Activated T-cell treated with anti-CD3 and anti-CD28 coated beads for 24 hours (primary cell): ENCODE data around the gene MED4.
"Not testable (repeated sequence)": the region's sequence is repeated elsewhere in the genome, so short reads cannot be mapped to it uniquely, and the experiment has no call there.

Experiments used
- DNase-seq: peaks from one replicate; pipeline ENCODE4 v3.0.0-alpha.2; 2020; ENCODE audit warnings: low read depth

MED4 gene

DNA sequence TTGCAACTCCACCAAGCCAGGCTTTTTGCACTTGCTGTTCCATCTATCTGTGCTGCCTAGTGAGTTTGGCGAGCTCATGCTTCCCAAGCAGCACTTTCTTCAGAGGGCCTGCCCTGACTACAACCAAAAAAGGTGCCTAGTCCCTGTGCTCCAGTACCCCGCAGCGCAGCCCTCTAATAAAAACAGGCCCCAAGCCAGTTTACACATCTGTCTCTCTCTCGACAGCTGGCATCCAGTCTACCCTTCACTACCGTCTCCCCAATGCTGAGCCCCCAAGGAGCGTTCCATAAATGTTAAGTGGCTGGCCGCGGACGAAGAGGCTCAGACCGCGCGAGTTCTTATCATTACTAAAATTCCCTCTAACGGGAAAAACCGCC, 512 bp downstream of the MED4 start:
- no peak for DNase-seq

DNA sequence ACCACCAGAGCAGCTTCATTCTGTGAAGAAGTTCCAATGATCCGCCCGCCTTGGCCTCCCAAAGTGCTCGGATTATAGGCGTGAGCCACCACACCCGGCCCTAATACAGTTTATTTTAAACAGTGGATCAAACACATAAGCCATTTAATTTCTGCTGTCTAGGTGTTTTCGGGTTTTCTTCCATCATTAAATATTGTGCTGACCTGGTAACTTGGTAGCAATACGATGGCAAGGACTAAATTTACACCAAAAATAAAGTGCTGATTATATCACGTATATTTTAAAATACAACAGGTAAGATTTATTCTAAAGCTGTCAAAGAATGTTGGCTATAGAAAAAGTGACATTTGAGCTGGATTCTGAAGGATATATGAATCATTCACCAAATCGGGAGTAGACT, 1.3 kb downstream of the MED4 start:
- no peak for DNase-seq

DNA sequence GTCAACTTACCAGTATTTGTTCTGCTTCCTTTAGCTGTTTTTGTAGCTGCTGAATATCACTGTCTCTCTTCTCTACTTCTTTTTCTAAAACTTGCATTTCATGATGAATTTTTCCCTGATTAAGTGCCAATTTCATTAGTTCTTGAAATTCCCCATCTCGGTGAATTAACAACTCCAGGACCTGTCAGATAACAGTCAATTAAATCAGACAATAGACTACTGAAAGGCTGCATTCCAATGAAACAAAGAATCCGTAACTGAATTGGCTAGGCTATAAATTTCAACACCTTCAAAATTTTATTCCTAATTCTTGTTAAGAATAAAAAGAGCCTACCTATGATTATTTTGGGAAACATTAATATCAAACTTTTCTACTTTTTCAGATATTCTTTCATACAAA, 8.6 kb downstream of the MED4 start:
- no peak for DNase-seq

DNA sequence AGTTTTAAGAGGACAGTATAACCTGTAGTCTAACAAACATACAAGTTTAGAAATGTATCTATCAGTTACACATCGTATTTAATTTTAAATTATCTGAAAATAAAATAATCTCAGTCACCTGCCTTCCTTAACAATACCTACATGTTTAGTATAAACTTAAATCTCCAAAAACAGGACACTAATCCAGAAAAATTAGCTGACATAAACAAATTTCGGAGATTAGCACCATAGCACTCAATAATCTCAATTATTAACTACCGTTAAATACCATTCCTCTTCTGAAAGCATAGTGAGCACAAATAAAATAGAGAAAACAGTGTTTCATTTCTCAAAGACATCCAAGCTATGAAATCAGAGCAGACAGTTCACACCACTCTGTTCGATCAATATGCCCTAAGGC, 13.2 kb downstream of the MED4 start:
- no peak for DNase-seq

DNA sequence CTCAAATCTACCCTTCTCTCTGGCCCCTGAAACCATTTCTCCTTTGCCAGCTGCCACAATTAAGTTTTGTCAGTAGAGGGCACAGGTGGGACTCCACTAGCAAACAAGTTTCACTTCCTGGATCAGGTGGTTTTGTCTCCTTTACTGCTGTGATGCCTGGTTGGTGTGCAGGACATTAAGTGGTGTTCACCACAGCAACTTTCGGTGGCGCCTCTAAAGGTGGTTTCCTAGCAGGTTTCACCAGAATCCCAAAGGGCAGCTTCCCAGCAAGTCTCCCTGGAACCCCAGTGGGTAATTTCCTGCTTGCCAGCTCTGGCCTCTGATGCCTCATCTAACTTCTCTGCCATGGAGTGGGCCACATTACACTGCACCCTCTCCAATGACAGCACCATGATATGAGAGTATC, 16.6 kb downstream of the MED4 start:
- no peak for DNase-seq

DNA sequence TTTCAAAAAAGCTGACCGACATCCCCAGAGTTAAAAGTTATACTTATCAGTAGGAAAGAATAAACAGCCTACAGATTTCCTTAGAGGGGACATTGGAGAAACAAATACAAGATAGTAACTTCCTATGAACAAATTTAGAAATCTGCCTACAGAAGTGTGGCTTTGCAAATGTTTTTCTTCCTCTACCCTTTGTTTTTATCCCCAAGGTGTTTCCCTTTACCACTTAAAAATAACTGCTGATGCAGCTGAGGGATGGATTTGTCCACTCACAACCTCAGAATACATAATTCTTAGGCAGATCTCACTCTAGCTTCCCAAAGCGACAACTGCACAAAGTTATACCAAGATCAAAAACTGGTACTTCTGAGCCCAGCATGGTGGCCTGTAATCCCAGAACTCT, 20.9 kb downstream of the MED4 start:
- DNase-seq = no peak

DNA sequence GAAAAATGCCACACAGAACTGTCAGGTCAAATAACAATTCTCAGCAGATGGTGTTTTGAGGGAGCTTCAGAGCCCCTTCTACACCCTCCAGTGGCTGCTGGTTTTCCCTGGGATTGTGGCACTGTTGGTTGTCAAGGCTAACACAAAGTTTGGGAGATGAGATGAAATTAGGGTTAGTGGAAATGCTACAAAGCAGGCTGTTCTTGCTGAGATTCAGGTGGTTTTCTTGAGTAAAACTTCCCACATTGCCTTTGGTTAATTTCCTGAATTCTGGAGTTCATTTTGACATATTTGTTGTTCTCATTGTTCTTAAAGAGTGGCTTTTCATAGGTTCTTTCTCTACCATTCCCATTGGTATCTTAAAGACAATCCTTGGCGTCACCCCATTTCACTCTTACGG, 22.1 kb downstream of the MED4 start:
- DNase-seq = no peak

DNA sequence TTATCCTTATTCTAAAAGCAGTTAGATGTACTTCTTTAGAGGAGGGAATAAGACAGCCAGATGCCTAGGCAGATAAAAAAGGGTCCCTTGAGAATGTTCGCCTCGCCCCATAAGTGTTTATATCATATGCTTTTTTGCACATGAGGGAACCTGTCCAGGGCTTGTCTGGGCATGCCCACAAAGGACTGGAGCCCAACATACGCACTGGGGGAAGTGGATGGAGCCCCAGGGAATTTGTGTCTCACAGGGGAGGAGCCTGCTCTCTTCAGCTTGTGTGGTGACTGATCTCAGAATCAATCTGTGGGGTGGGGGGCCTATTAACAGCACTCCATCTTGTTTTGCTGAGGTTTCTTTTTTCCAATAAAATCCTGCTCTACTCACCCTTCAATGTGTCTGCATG, 22.6 kb downstream of the MED4 start:
- DNase-seq = no peak

DNA sequence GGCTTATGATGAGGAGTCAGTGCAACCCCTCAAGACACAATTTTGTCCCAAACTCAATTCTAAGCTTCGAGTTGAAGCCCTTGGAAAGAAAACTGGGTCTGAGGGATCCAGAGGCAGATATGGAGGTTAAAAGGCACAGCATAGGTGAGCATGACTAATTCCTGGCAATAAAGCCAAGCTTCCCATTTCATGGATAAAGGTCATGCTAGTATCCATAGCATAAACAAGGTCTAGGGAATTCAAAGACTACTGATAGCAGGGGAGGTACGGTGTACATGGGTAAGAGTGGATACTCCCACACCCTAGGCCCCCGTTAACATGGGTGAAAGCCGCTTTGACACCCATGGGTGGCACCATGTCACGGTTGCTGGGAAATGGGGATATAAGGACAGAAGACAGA, 24.0 kb downstream of the MED4 start:
- DNase-seq = no peak

DNA sequence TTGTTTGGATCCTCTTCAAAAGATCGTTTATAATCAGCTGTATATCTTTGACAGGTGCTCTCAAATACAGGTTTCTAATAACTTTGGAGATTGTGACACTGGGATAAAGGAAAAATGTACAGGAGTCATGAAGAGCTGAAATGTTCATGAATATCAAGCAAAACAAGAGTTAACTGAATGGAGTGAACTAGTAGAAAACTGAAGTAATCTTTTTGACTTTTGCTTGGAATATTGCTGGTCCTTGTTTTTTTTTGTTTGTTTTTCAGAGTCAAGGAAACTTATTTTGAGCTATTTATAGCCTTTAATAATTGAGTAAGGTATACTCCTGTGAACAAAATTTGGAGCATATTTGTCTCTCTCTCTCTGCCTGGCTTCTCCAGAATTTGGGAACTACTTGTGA, 25.3 kb downstream of the MED4 start:
- no peak for DNase-seq

DNA sequence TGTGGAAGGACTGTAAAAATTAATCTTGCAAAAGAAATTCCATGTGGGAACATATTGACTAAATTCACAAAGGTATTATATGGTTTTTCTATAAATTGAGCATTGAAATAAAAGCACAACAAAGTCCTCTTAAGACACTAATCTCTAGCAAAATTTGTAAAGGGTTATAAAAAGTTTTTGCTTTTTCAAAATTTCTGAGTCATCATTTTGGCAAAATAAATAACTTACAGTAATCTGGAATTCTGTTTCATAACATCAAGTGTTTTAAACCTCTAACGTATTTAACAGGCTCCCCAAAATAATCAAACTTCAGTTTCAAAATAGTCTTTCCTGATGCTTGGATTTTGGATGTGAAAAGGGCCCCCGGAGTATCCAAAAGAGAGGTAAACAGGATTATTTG, 26.0 kb downstream of the MED4 start:
- DNase-seq = no peak

DNA sequence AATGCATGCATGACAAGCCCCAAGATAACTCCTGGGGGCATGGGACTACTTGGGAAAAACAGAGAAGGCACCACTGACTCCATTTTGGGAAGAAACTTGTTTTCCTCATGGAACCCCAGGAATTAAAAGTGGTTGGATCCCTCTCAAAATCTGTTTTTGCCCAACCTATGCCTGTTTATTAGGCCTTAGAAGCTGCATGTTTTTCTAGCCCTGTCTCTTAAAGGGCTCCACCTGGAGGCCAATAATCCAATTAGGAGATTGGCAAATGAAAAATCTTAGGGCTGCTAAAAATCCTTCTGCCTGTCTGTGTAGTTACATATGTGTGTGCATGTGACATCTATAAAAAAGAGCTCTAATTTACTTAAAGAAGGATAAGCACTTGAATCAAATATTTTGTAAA, 26.9 kb downstream of the MED4 start:
- DNase-seq = no peak

DNA sequence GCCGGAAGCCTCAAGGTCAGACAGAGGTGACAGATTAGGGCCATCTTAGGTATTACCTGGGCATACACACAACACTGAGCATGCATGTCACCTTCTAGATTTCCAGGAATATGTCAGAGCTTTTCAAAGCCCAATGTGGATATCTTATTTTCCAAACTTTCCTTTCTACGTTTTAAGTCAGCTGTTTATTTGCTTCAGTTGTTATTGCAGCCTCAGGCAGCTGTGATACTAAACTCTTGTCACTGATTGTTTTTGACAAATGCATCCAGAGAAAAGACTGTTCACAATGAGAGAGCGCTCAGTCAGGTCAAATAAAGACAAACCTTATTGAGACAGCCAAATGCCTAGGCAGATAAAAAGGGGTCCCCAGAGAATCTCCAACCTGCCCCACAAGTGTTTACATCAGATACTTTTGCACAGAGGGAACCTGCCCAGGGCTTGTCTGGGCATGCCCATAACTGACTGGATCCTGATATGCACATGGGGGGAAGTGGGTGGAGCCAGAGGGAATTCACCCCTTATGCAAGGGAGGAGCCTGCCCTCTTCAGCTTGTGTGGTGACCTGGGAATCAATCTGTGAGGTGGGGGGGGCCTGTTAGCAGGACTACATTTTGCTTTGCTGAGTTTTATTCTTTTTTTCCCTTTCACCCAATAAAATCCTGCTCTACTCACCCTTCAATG, 28.5 kb downstream of the MED4 start:
- DNase-seq = no peak

DNA sequence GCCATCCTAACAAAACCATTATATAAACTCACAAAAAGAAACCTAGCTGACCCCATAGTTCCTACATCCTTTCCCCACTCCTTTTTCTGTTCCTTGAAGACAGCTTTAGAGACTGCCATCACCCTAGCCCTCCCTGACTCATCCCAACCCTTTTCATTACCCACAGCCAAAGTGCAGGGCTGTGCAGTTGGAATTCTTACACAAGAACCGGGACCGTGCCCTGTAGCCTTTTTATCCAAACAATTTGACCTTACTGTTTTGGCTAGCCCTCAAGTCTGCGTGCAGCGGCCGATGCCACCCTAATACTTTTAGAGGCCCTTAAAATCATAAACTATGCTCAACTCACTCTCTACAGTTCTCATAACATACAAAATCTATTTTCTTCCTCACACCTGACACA, 35.0 kb downstream of the MED4 start:
- not testable (repeated sequence) for DNase-seq

DNA sequence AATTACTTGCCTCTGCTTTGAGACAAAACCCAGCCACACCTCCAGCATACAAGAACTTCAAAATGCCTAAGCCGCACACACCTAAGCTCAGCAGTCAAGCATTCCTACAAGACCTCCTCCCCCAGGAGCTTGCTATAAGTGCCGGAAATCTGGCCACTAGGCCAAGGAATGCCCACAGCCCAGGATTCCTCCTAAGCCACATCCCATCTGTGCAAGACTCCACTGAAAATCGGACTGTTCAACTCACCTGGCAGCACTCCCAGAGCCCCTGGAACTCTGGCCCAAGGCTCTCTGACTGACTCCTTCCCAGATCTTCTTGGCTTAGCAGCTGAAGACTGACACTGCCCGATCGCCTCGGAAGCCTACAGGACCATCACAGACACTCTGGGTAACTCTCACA, 36.4 kb downstream of the MED4 start:
- DNase-seq = not testable (repeated sequence)

DNA sequence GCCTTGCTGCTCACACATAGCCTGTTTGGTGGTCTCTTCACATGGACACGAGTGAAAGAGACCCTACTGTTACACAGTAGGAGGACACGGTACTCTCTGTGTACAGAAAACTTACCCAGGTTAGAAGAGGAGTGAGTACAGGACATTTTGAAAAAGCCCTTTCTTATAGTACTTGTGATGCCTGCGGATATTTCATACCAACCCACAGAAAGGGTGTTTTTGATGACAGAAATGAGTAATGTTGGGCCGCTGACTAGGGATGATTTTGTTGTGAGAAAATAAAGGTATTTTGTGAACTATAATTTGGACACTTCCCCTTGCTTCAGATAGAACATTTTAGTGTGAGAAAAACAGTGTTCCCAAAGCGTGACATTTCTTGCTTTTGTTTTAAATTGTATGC, 39.2 kb downstream of the MED4 start:
- no peak for DNase-seq

DNA sequence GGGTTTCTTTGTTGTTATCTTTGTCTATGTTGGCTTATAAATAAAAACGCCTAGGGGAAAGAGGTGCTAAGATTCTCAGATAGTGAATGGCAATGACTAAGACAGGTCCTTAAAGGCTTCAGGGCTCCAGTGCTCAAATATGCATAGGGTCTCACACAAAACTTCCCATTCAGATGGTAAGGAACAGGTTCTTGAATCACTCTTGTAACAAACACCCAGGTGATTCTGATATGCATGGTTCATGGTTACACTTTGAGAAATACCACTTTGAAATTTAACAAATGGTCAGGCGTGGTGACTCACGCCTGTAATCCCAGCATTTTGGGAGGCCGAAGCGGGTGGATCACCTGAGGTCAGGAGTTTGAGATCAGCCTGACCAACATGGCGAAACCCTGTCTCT, 40.3 kb downstream of the MED4 start:
- no peak for DNase-seq

DNA sequence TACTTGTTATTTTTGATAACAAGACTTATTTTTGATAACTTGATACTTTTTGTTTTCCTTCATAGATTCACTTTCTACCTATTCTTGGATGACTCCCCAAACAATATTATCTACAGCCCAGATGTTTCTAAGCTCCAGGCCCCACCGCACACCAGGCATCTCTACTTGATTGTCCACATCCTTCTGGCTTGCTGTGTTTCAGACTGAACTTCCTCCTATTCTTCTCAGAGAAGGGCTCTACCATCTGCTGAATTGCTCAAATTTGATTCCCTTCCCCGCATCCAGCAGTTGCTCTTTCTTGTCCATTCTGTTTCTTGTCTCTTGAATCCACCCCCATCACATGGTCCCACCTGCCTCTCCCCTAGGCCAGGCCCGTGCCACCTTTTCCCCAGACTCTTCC, 44.4 kb downstream of the MED4 start:
- no peak for DNase-seq

DNA sequence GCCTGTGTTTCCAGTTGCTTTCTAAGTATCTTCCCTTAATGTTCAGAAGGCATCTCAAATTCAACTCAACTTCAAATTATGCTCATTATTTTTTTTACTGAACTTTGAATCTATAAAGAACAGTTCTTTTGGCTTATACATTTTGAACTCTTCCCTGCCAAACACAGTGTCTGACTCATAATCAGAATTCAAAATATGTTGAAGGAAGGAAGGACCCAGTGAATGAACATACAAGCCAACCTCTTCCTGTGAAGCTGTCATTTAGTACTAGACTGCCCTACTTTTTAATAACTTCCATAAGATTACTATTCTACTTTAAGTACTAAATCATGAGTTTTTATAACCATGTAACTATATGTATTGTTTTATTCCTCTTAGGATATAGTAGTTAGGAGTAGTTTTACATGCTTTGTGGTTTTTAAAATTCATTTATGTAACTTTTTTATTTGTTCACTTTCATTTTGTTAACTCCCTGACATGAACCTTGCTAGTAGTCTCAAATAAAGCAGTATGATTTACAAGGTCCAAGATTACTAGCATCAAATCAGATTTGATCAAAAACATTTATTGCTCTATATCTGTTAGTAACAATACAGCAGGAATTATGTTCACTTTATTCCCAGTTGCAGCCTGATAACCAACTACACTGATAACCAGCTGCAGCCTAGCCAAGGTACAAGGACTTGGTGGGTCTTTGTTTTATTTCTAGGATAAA, 51.0 kb downstream of the MED4 start:
- DNase-seq = no peak

DNA sequence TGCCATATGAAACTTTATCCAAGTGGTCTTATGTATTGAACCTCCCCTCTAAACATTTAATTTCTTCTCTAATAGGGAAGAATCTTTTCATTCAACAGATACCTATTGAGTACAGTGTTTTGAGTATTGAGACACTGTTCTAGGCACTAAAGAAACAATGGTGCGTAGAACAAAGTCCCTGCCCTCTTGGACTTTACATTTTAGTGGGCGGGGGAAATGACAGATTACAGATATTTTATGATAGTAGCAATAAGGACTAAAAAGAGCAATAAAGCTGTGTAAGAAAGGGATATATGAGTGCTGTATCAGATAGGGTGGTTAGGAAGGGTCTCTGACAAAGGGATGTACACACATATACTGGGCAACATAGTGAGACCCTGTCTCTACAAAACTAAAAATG, 52.0 kb downstream of the MED4 start:
- DNase-seq = no peak

DNA sequence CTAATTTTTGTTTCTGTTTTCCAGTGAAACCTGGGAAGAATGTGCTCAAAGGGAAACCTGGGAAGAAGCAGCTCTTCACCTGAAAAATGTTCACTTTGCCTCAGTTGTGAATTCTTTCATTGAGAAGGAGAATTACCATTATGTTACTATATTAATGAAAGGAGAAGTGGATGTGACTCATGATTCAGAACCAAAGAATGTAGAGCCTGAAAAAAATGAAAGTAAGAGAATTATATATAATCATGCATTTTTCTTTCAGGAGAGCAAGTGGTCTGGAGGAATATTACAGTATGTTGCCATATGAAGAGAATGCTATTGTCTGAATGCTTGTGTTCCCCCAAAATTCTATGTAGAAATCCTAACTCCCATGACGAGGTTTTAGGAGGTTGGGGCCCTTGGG, 54.0 kb downstream of the MED4 start:
- no peak for DNase-seq

DNA sequence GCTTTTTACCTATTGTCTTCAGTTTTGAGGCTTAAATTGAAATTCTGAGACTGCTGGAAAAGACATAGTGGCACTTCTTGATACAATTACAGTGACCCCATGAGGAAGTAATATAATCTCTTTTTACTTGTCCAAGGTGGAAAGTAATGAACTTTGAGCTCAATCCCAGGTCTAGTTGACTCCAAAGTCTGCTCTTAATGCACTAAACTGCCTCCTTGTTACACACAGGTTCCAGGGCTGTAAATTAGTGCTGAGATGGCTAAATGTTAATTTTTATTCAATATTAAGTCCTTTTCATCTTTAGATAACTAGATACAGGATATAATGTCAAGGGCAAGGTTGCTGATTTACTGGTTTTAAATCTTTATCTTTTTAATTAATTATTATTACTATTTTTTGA, 54.9 kb downstream of the MED4 start:
- DNase-seq = no peak

DNA sequence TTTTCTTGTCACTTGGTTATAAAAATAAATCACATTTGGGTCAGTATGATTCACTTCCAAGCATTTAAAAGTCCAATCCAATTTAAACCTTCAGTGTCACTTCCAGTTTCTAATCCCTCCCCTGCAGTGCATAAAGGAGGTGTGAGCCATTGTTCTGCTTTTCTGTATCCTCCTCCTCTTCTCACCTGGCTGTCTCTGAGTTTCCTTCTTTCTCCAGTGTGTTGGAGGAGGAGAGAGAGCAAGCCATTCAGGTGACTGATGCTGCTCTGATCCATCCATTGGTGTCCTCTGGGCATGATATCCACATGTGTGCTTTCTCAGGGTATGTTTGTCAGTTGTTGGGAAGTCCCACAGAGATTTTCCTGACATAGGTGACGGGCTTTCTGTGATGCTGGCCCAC, 56.1 kb downstream of the MED4 start:
- DNase-seq = no peak
